GM12865 (cell line): Measurements from ENCODE around the gene PHEX.

Experiments used
- DNase-seq: peaks from one replicate; pipeline ENCODE4 v3.0.0; 2010; ENCODE audit warnings: low read depth
- H3K4me3 ChIP-seq: 2 replicates; pipeline ENCODE4 v1.5.1; 2011; ENCODE audit warnings: mild to moderate bottlenecking, low read depth, low read length, control low read depth
- CTCF ChIP-seq: IDR thresholded peaks from 2 replicates; pipeline ENCODE4 v1.5.1; 2011; ENCODE audit warnings: low read length, control low read depth, low read depth, inconsistent platforms; ENCODE audit not compliant: insufficient read depth; ENCODE audit errors: missing control alignments

Gene PHEX

GRCh38 chrX:22037911-22038537 lies 5.9 kb downstream of the PHEX start:
- no peak for TF ChIP-seq CTCF
- no peak for DNase-seq
- H3K4me3 ChIP-seq, result no peak overlapping the region

- H3K4me3 ChIP-seq, result no peak overlapping the region
- no peak for DNase-seq
- no peak for TF ChIP-seq CTCF
Measured at GRCh38 chrX:22039541-22039940, 7.4 kb downstream of the PHEX start.

GRCh38 chrX:22040184-22040583 lies 8.1 kb downstream of the PHEX start:
- DNase-seq, result no peak
- no peak overlapping the region for H3K4me3 ChIP-seq
- TF ChIP-seq CTCF, result no peak

- H3K4me3 ChIP-seq, result no peak overlapping the region
- TF ChIP-seq CTCF, result no peak
- no peak for DNase-seq
Measured at GRCh38 chrX:22041907-22042530, 9.9 kb downstream of the PHEX start.

GRCh38 chrX:22043872-22044271 lies 11.7 kb downstream of the PHEX start:
- H3K4me3 ChIP-seq, result no peak overlapping the region
- TF ChIP-seq CTCF, result no peak
- DNase-seq, result no peak

- DNase-seq, result no peak
- H3K4me3 ChIP-seq, result no peak overlapping the region
- no peak for TF ChIP-seq CTCF
Measured at GRCh38 chrX:22047468-22047867, 15.3 kb downstream of the PHEX start.

- no peak for TF ChIP-seq CTCF
- H3K4me3 ChIP-seq, result no peak overlapping the region
- DNase-seq, result no peak
Measured at GRCh38 chrX:22053481-22053880, 21.4 kb downstream of the PHEX start.
